Epithelial cell of proximal tubule (primary cell): ENCODE data around the gene PTK6. TPM values are rescaled to one million over a fixed set of nuclear protein-coding genes. Genes with fewer than 3 reads are reported as not detected.

ENCODE experiments used
- DNase-seq: peaks from one replicate; pipeline ENCODE4 v3.0.0-alpha.2; 2011; ENCODE audit warnings: low read depth
- H3K4me3 ChIP-seq: 2 replicates; pipeline ENCODE4 v1.5.1; 2011; ENCODE audit warnings: low read depth, mild to moderate bottlenecking, low read length
- total RNA-seq: library from RNA; depleted of rRNA; stranded (reverse); fragments of >200 nt; gene quantifications from 2 replicates; pipeline ENCODE4 v1.2.3, GENCODE V29; 2015
- TF ChIP-seq, protein P1 (sequence below): conservative IDR thresholded peaks from 2 replicates; pipeline ENCODE4 v1.5.1; 2012; ENCODE audit warnings: low read depth, mild to moderate bottlenecking, low read length

Gene PTK6
- total RNA-seq, 1 donor from 2014 or later, result not detected

- H3K4me3 ChIP-seq, result no peak overlapping the region
- TF ChIP-seq, protein P1, sequence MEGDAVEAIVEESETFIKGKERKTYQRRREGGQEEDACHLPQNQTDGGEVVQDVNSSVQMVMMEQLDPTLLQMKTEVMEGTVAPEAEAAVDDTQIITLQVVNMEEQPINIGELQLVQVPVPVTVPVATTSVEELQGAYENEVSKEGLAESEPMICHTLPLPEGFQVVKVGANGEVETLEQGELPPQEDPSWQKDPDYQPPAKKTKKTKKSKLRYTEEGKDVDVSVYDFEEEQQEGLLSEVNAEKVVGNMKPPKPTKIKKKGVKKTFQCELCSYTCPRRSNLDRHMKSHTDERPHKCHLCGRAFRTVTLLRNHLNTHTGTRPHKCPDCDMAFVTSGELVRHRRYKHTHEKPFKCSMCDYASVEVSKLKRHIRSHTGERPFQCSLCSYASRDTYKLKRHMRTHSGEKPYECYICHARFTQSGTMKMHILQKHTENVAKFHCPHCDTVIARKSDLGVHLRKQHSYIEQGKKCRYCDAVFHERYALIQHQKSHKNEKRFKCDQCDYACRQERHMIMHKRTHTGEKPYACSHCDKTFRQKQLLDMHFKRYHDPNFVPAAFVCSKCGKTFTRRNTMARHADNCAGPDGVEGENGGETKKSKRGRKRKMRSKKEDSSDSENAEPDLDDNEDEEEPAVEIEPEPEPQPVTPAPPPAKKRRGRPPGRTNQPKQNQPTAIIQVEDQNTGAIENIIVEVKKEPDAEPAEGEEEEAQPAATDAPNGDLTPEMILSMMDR, result no peak
- no peak for DNase-seq
These were observed 2.7 kb downstream of the PTK6 start for GRCh38 chr20:63534427-63534830.

GRCh38 chr20:63533871-63534393 is 3.2 kb downstream of the PTK6 start:
- H3K4me3 ChIP-seq, result no peak overlapping the region
- TF ChIP-seq, protein P1, result no peak
- no peak for DNase-seq

DNA sequence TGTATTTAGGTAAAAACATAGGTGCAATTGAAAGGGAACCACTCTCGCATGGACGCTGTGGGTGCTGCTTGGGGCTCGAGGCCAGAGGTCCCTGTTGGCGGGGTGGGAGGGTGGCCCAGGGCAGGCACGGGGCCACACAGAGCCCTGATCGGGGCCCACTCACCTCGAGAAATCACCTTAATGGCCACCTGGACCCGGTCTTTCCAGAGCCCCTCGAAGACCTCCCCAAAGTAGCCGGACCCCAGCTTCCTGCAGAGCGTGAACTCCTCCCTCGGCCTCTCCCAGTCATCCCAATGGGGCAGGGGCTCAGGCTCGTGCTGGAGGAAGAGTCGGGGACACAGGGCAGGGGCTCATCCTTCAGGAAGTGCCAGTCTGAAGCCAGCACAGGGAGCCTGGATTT is 3.8 kb downstream of the PTK6 start:
- no peak overlapping the region for H3K4me3 ChIP-seq
- TF ChIP-seq, protein P1, result no peak
- no peak for DNase-seq

DNA sequence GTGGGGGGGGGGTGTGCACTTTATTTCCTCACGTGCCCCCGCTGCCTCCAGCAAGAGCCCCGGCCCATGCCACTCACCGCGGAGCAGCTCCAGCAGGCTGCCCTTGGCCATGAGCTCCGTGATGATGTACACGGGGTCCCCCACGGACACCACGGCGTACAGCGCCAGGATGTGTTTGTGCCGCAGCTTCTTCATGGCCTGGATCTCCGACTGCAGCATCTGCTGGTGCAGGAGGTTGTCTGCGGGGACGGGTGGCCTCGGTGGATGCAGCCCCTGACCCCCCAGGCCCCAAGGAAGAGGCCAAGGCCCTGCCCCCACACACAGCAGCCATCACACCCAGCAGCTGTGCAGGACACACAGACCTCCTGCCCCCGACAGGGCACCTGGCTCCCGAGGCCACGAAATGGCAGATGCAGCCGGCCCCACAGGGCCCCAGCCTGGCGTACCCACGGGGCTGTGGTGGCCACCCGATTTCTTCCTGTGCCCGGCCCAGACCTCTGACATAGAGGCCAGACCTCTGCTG is 4.7 kb downstream of the PTK6 start:
- DNase-seq, result no peak
- no peak overlapping the region for H3K4me3 ChIP-seq
- TF ChIP-seq, protein P1, result no peak

DNA sequence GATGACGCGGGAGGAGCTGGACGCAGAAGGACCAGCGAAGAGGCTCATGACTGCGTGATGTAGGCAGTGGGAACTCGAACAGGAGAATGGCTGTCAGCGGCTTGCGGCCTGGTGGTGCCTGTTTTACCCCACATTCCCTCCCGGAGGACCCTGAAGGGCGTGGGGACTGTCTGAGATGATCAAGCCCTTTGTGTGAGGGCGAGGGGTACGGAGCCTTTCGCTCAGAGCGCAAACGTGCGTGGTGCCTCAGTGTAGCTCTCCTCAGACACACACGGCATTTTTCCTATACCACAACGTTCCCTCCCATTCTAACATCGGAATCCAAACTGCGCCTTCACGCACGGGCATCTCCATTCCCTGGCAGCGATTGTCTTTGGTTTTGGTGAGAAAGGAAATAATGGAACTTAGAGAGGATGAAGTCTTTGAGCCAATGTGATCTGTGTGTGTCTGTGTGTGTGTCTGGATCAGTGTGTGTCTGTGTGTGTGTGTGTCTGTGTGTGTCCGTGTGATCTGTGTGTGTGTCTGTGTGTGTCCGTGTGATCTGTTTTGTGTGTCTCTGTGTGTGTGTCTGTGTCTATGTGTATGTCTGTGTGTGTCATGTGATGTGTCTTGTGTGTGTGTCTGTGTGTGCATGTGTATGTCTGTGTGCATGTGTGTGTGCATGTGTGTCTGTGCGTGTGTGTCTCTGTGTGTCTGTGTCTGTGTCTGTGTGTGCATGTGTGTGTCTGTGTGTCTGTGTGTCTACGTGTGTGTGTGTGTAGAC is 5.3 kb downstream of the PTK6 start:
- H3K4me3 ChIP-seq, result no peak overlapping the region
- no peak for DNase-seq
- TF ChIP-seq, protein P1, result no peak

DNA sequence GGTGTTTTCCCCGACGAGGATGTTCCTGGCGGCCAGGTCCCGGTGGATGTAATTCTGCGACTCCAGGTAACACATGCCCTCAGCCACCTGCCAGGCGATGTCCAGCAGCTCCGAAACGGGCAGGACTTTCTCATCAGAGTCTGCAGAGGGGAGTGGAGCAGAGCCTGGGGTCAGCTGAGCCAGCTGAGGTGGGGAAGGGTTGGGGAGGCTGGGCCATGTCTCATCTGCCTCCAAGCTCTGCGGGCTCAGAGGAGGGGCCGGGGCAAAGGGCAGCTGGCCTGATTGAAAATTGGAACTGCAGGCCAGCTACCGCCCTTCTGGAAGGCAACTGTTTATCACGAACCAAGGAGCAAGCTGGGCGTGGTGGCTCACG is 6.4 kb downstream of the PTK6 start:
- no peak overlapping the region for H3K4me3 ChIP-seq
- no peak for DNase-seq
- TF ChIP-seq, protein P1, result no peak
